Panc1 (cell line): Measurements from ENCODE around the gene NBR1.

Source experiments
- CTCF ChIP-seq: fragments of 450-650 bp; IDR thresholded peaks from 2 replicates; pipeline ENCODE4 v1.5.1; 2017; ENCODE audit warnings: mild to moderate bottlenecking
- POLR2AphosphoS5 ChIP-seq: IDR thresholded peaks from 2 replicates; pipeline ENCODE4 v1.6.1; 2012; ENCODE audit warnings: mild to moderate bottlenecking, low read depth, low read length, moderate library complexity
- REST ChIP-seq, 2 experiments: IDR thresholded peaks; 2 replicates each; pipeline ENCODE4 v1.6.1; 2011 to 2012; ENCODE audit warnings: low read depth in 2 of 2, control low read depth in 1 of 2, low read length in 1 of 2, mild to moderate bottlenecking in 1 of 2, moderate library complexity in 1 of 2; ENCODE audit not compliant: insufficient read depth in 1 of 2
- TCF7L2 ChIP-seq: IDR thresholded peaks from 2 replicates; pipeline ENCODE4 v1.6.1; 2011; ENCODE audit warnings: mild to moderate bottlenecking, low read depth, low read length, inconsistent platforms

GRCh38 chr17:43200127-43200526 lies 29.1 kb downstream of the NBR1 start:
- no peak for TF ChIP-seq CTCF
- no peak for TF ChIP-seq POLR2AphosphoS5
- no peak for TF ChIP-seq REST (IDR thresholded peaks at IDR 0.05; ENCODE audit: insufficient read depth in 1 of 2, low read depth in 2 of 2, low read length in 1 of 2)
- no peak for TF ChIP-seq TCF7L2
